ENCODE data around the gene METTL6.

The METTL6 gene

GRCh38 chr3:15361494-15362214 lies 65.7 kb downstream of the METTL6 start:
- peak; percentile 93 for DNase-seq

- peak; percentile 18 for DNase-seq
Measured at GRCh38 chr3:15360788-15361493, 66.4 kb downstream of the METTL6 start.

Data from activated CD4-positive, alpha-beta T cell treated with anti-CD3 and anti-CD28 coated beads, Interleukin-10, Interleukin-2, amounts not matched to agents 100 ng/mL and 50 ng/mL, durations not matched to agents 16 hours and 8 hours (primary cell).